ENCODE results near the gene RNF26.

The RNF26 gene

GRCh38 chr11:119336744-119337469 is 2.6 kb downstream of the RNF26 start:
- DNase-seq (ENCODE audit: low spot score) = no peak

- DNase-seq (ENCODE audit: low spot score) = peak; percentile 90
Measured at GRCh38 chr11:119337581-119338317, 3.4 kb downstream of the RNF26 start.

GRCh38 chr11:119338318-119338890 is 4.1 kb downstream of the RNF26 start:
- peak; percentile 93 for DNase-seq (ENCODE audit: low spot score)

GRCh38 chr11:119338965-119339588 is 4.8 kb downstream of the RNF26 start:
- no peak for DNase-seq (ENCODE audit: low spot score)

GRCh38 chr11:119339589-119340334 is 5.4 kb downstream of the RNF26 start:
- DNase-seq (ENCODE audit: low spot score) = peak; percentile 88

- peak; percentile 86 for DNase-seq (ENCODE audit: low spot score)
Measured at GRCh38 chr11:119340335-119341221, 6.3 kb downstream of the RNF26 start, which contains the start of gene C1QTNF5. C1QTNF5 (minus strand) TSS chr11:119340883; CDS start chr11:119340397, 486 bp downstream.

GRCh38 chr11:119341222-119342022 is 7.1 kb downstream of the RNF26 start:
- no peak for DNase-seq (ENCODE audit: low spot score)

- no peak for DNase-seq (ENCODE audit: low spot score)
Measured at GRCh38 chr11:119342023-119342300, 7.6 kb downstream of the RNF26 start.

GRCh38 chr11:119342362-119343130 is 8.2 kb downstream of the RNF26 start:
- DNase-seq (ENCODE audit: low spot score) = no peak

GRCh38 chr11:119343726-119344125 is 9.4 kb downstream of the RNF26 start:
- no peak for DNase-seq (ENCODE audit: low spot score)

GRCh38 chr11:119344291-119345010 is 10.1 kb downstream of the RNF26 start:
- DNase-seq (ENCODE audit: low spot score) = no peak

- DNase-seq (ENCODE audit: low spot score) = no peak
Measured at GRCh38 chr11:119345685-119346084, 11.4 kb downstream of the RNF26 start.

- no peak for DNase-seq (ENCODE audit: low spot score)
Measured at GRCh38 chr11:119346605-119347004, 12.3 kb downstream of the RNF26 start, which contains the start of gene MFRP. MFRP (minus strand) TSS chr11:119346705; CDS start chr11:119346513, 192 bp downstream.

- DNase-seq (ENCODE audit: low spot score) = peak; percentile 51
Measured at GRCh38 chr11:119347242-119347641, 12.9 kb downstream of the RNF26 start.

GRCh38 chr11:119347940-119348605 is 13.7 kb downstream of the RNF26 start:
- DNase-seq (ENCODE audit: low spot score) = no peak

GRCh38 chr11:119350302-119350701 is 16.0 kb downstream of the RNF26 start:
- DNase-seq (ENCODE audit: low spot score) = no peak

- DNase-seq (ENCODE audit: low spot score) = no peak
Measured at GRCh38 chr11:119351232-119351631, 16.9 kb downstream of the RNF26 start.

- DNase-seq (ENCODE audit: low spot score) = no peak
Measured at GRCh38 chr11:119352857-119353260, 18.5 kb downstream of the RNF26 start.

All from hepatic stellate cell (primary cell).